ENCODE measurements around the gene CCNK. TPM values are rescaled to one million over a fixed set of nuclear protein-coding genes. Genes with fewer than 3 reads are reported as not detected.

Gene CCNK
- total and polyA plus RNA-seq, 2 of the 13 experiments (the other 11 are each of a cell fraction or from before 2014, with no cell fraction given) = 4.9 to 9.7 TPM

- TF ChIP-seq CSRNP1 (CRISPR knock-in tag; IDR thresholded peaks at IDR 0.05) (peak; percentile 86), KDM5B (CRISPR knock-in tag; IDR thresholded peaks at IDR 0.05; ENCODE audit: borderline replicate concordance) (peak; percentile 76; the same call in 1 of the 2 replicates), ZNF646 (CRISPR knock-in tag; IDR thresholded peaks at IDR 0.05) (0 out of 2 replicates have a peak, but pooled peaks have one; percentile 2), TRAFD1 (CRISPR knock-in tag; IDR thresholded peaks at IDR 0.05; ENCODE audit: borderline replicate concordance) (no peak), BCLAF1 (IDR thresholded peaks at IDR 0.05) (no peak), MTA1 (CRISPR knock-in tag; IDR thresholded peaks at IDR 0.05; ENCODE audit: borderline replicate concordance) (peak; percentile 77; the same call in 1 of the 2 replicates), ZNF788 (CRISPR knock-in tag; IDR thresholded peaks at IDR 0.05; ENCODE audit: borderline replicate concordance) (peak; percentile 48; the same call in 1 of the 2 replicates), ZNF224 (CRISPR knock-in tag; IDR thresholded peaks at IDR 0.05) (0 out of 2 replicates have a peak, but pooled peaks have one; percentile 59), ZNF710 (CRISPR knock-in tag; IDR thresholded peaks at IDR 0.05; ENCODE audit: borderline replicate concordance) (peak; percentile 67; the same call in 1 of the 2 replicates)
Observed at GRCh38 chr14:99480917-99481744, at the start of gene CCNK (continued).

Measured in HepG2 (cell line).